Measurements from ENCODE around the gene STBD1. TPM values are rescaled to one million over a fixed set of nuclear protein-coding genes. Genes with fewer than 3 reads are reported as not detected.
"Not testable (repeated sequence)": the region's sequence is repeated elsewhere in the genome, so short reads cannot be mapped to it uniquely, and the experiment has no call there.

Gene STBD1
- total and polyA plus RNA-seq, 2 of the 4 experiments (the other 2 are of a cell fraction), result 1.7 to 3.0 TPM

GRCh38 chr4:76283900-76284299, 22.6 kb upstream of the STBD1 start:
- dilution Hi-C loops (cut with HindIII; ENCODE audit: low sequenced_read_pairs, unreplicated experiment) (no loop called here), intact Hi-C loops (cut with micrococcal nuclease) (no loop called here), in situ Hi-C loops (cut with MboI; ENCODE audit: low sequenced_read_pairs) (no loop called here)
- no peak for ATAC-seq (ENCODE audit: low read depth)
- WGBS, 2 experiments (ENCODE audit: extremely low coverage in 2 of 2, insufficient read length in 1 of 2), result no CpG with 5 or more reads among the region's 4 CpGs
- Histone ChIP-seq H3K4me2 (ENCODE audit: low read depth, low read length) (no peak overlapping the region), H3K9me1 (ENCODE audit: insufficient read depth, low read length) (peaks cover 2% of the 10 kb centered on the region; the same call in 1 of the 2 replicates), H2BK120ac (ENCODE audit: low read depth, low read length) (no peak overlapping the region), H2BK5ac (ENCODE audit: low read depth, low read length, poor library complexity, severe bottlenecking) (no peak overlapping the region), H4K20me1 (ENCODE audit: insufficient read depth, low read length) (no peaks in the 10 kb centered on the region), H3K9ac (ENCODE audit: low read depth, low read length) (no peak overlapping the region), H3K9me3 (ENCODE audit: control insufficient read depth, insufficient read depth, low read length) (no peaks in the 10 kb centered on the region), H2BK15ac (ENCODE audit: low read depth, low read length) (no peak overlapping the region), H2AK9ac (replicated peaks; ENCODE audit: low read depth, low read length, poor library complexity) (no peak overlapping the region), H3K14ac (replicated peaks; ENCODE audit: low read depth, low read length) (no peak overlapping the region), H3K56ac (ENCODE audit: extremely low read depth, insufficient read depth, low read length) (no peak overlapping the region), H3K18ac (ENCODE audit: low read depth, low read length) (no peak overlapping the region), H2BK20ac (ENCODE audit: low read depth, low read length) (no peak overlapping the region), H2AFZ (replicated peaks; ENCODE audit: low read length, poor library complexity) (no peak overlapping the region), H3K27ac (ENCODE audit: insufficient read depth, low read length) (no peak overlapping the region), H4K8ac (ENCODE audit: low read depth in 2 of 2, low read length in 2 of 2) (no peak overlapping the region), H2AK5ac (ENCODE audit: low read depth, low read length) (no peak overlapping the region), H3K27me3 (ENCODE audit: control insufficient read depth, insufficient read depth, low read length) (peaks cover 13% of the 10 kb centered on the region), H3K4me3 (ENCODE audit: insufficient read depth, low read depth, low read length) (no peak overlapping the region), H4K5ac (ENCODE audit: low read depth, low read length) (no peak overlapping the region), H3K4me1 (ENCODE audit: control insufficient read depth, insufficient read depth, low read length) (no peaks in the 10 kb centered on the region), H3K79me1 (ENCODE audit: low read depth in 1 of 2, low read length in 2 of 2) (no peaks in the 10 kb centered on the region), H4K91ac (ENCODE audit: insufficient read depth, low read depth, low read length) (no peak overlapping the region), H3K36me3 (ENCODE audit: control insufficient read depth, insufficient read depth, low read length) (no peaks in the 10 kb centered on the region), H3K23ac (ENCODE audit: low read depth, low read length) (no peak overlapping the region), H3K4ac (ENCODE audit: low read depth, low read length) (no peak overlapping the region)
- ChIA-PET CTCF (no interaction called here), POLR2A (ENCODE audit: unreplicated experiment) (no interaction called here)
- no peak for TF ChIP-seq SMC3 (IDR thresholded peaks at IDR 0.05; ENCODE audit: low read depth, low read length)
- no peak for TF ChIP-seq ELK1 (IDR thresholded peaks at IDR 0.05; ENCODE audit: borderline replicate concordance, low read depth, low read length)
- TF ChIP-seq RAD21 (IDR thresholded peaks at IDR 0.05; ENCODE audit: low read length), result no peak
- no peak for TF ChIP-seq NFE2L2 (IDR thresholded peaks at IDR 0.05; ENCODE audit: low read depth, low read length)
- TF ChIP-seq CTCF (conservative IDR thresholded peaks at IDR 0.05; ENCODE audit: low read depth, low read length), result no peak
- TF ChIP-seq BHLHE40 (IDR thresholded peaks at IDR 0.05; ENCODE audit: low read depth, low read length), result no peak
- no peak for DNase-seq
- BruUV-seq (replicated peaks), result no TSS peak

- H3K4me2 ChIP-seq (ENCODE audit: low read depth, low read length); in situ Hi-C loops (cut with MboI; ENCODE audit: low sequenced_read_pairs); POLR2A ChIA-PET (ENCODE audit: unreplicated experiment); intact Hi-C loops (cut with micrococcal nuclease); H4K5ac ChIP-seq (ENCODE audit: low read depth, low read length); H2BK15ac ChIP-seq (ENCODE audit: low read depth, low read length); H3K27ac ChIP-seq (ENCODE audit: insufficient read depth, low read length); H2AK5ac ChIP-seq (ENCODE audit: low read depth, low read length); CTCF ChIA-PET; H3K4me3 ChIP-seq (ENCODE audit: insufficient read depth, low read depth, low read length); H3K23ac ChIP-seq (ENCODE audit: low read depth, low read length); H3K56ac ChIP-seq (ENCODE audit: extremely low read depth, insufficient read depth, low read length); H3K9me1 ChIP-seq (ENCODE audit: insufficient read depth, low read length); H3K18ac ChIP-seq (ENCODE audit: low read depth, low read length); dilution Hi-C loops (cut with HindIII; ENCODE audit: low sequenced_read_pairs, unreplicated experiment); H2AFZ ChIP-seq (replicated peaks; ENCODE audit: low read length, poor library complexity); ATAC-seq (ENCODE audit: low read depth); BruUV-seq (replicated peaks); H2BK120ac ChIP-seq (ENCODE audit: low read depth, low read length); H3K36me3 ChIP-seq (ENCODE audit: control insufficient read depth, insufficient read depth, low read length); H2BK5ac ChIP-seq (ENCODE audit: low read depth, low read length, poor library complexity, severe bottlenecking); H4K91ac ChIP-seq (ENCODE audit: insufficient read depth, low read depth, low read length); H3K4me1 ChIP-seq (ENCODE audit: control insufficient read depth, insufficient read depth, low read length); H2AK9ac ChIP-seq (replicated peaks; ENCODE audit: low read depth, low read length, poor library complexity); H3K4ac ChIP-seq (ENCODE audit: low read depth, low read length); DNase-seq; H4K8ac ChIP-seq (ENCODE audit: low read depth in 2 of 2, low read length in 2 of 2); H3K79me1 ChIP-seq (ENCODE audit: low read depth in 1 of 2, low read length in 2 of 2); H2BK20ac ChIP-seq (ENCODE audit: low read depth, low read length); H3K14ac ChIP-seq (replicated peaks; ENCODE audit: low read depth, low read length); H4K20me1 ChIP-seq (ENCODE audit: insufficient read depth, low read length); H3K9me3 ChIP-seq (ENCODE audit: control insufficient read depth, insufficient read depth, low read length); H3K9ac ChIP-seq (ENCODE audit: low read depth, low read length): not testable (repeated sequence)
- no CpG with 5 or more reads among the region's 3 CpGs for WGBS, 2 experiments (ENCODE audit: extremely low coverage in 2 of 2, insufficient read length in 1 of 2)
- peaks cover 12% of the 10 kb centered on the region for H3K27me3 ChIP-seq (ENCODE audit: control insufficient read depth, insufficient read depth, low read length)
Observed at GRCh38 chr4:76287811-76288210, 18.7 kb upstream of the STBD1 start.

Measured in IMR-90 (cell line).